Aorta (tissue), 5 donors: Measurements from ENCODE around the gene ATG101. TPM values are rescaled to one million over a fixed set of nuclear protein-coding genes. Genes with fewer than 3 reads are reported as not detected.
A peak's percentile ranks its signal among the peaks of the same experiment; 100 is the strongest.

Experiments
- ATAC-seq: fragments of 200-7000 bp; cut with Tn5 transposase; one replicate; pipeline ENCODE4 v1.9.1; 2022; ENCODE audit warnings: moderate library complexity; ENCODE audit not compliant: low FRiP score
- DNase-seq, 2 donors: peaks; one replicate each; pipeline ENCODE4 v3.0.0-alpha.2; 2020
- H3K27ac ChIP-seq, 2 donors: one replicate each; pipeline ENCODE4 v1.5.1; 2013; ENCODE audit warnings: low read length in 2 of 2, mild to moderate bottlenecking in 2 of 2, moderate library complexity in 2 of 2, control low read depth in 1 of 2, inconsistent platforms in 1 of 2, low read depth in 1 of 2
- H3K27me3 ChIP-seq, 2 donors: one replicate each; pipeline ENCODE4 v1.6.1; 2013; ENCODE audit warnings: control low read depth in 1 of 2, low read length in 1 of 2, mild to moderate bottlenecking in 1 of 2, moderate library complexity in 1 of 2; ENCODE audit not compliant: insufficient read depth in 2 of 2, control insufficient read depth in 1 of 2
- H3K36me3 ChIP-seq, 2 donors: one replicate each; pipeline ENCODE4 v1.6.1; 2013; ENCODE audit warnings: control low read depth in 1 of 2, low read length in 1 of 2, mild to moderate bottlenecking in 1 of 2; ENCODE audit not compliant: insufficient read depth in 2 of 2, control insufficient read depth in 1 of 2
- H3K4me1 ChIP-seq, 2 donors: one replicate each; pipeline ENCODE4 v1.6.1; 2013; ENCODE audit warnings: low read length in 2 of 2, control low read depth in 1 of 2, mild to moderate bottlenecking in 1 of 2, moderate library complexity in 1 of 2; ENCODE audit not compliant: insufficient read depth in 2 of 2, control insufficient read depth in 1 of 2
- H3K4me3 ChIP-seq, 2 donors: one replicate each; pipeline ENCODE4 v1.5.1; 2013; ENCODE audit warnings: low read length in 2 of 2, control low read depth in 1 of 2, mild to moderate bottlenecking in 1 of 2
- H3K9me3 ChIP-seq: one replicate; pipeline ENCODE4 v1.6.1; 2013; ENCODE audit warnings: mild to moderate bottlenecking, low read length; ENCODE audit not compliant: control insufficient read depth
- WGBS, 2 donors: extraction: QIAGEN DNeasy Blood & Tissue Kit; methylation state at CpG; one replicate each; pipeline ENCODE4 v1.1.7; 2013; 5-methylcytosine and 5-hydroxymethylcytosine counted together
- intact Hi-C, 2 donors: fragments of 100-400 bp; cut with DNase I; formaldehyde crosslinking; loops; one replicate each; pipeline versions ENCODE4 v1.14.2 to v1.15.0; 2022
- polyA plus RNA-seq, 2 donors: library from polyadenylated mRNA; stranded (reverse); fragments of 200-250 nt; gene quantifications; one replicate each; pipeline ENCODE4 v1.2.3, GENCODE V29; 2013
- total RNA-seq, 2 donors: library from RNA; stranded (reverse); fragmentation: NEBNext Ultra II Directional; extraction: Animal tissue kit (Norgen Biotek cat#: 25700); gene quantifications; one replicate each; pipeline ENCODE4 v1.2.1, GENCODE V29; 2021
- donor health status: healthy with polysubstance abuse.
- donor health status: Bipolar disorder and iron deficiency.
- donor health status: DM: no; HTN: no; CAD: no.
- donor health status: DM: no; HTN: no; CAD: no.
- donor health status: DM: yes; HTN: yes; CAD: no.

ATG101 gene
- total and polyA plus RNA-seq, 4 donors = 28.2 to 44.0 (median 36.5) TPM

DNA sequence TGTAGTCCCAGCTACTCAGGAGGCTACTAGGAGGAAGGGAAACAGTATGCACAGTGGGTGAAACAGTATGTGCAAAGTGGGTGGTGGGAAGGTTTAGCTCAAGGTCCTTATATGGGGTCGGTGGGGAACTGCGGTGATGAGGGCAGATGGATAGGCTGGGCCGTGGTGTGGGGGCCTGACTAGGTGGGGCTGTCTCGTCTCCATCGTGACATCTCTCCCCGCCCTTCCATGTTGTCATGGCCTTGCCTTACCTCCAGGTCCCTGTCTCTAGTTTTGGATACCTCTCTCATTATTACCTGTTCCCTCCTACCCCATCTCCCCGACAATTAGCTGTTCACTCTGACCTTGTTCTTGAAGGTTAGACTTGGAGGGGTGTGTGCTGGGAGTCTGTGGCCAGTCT is 22.9 kb upstream of the ATG101 start:
- intact Hi-C loops = no loop called here
- no peaks in the 10 kb centered on the region for H3K9me3 ChIP-seq
- ATAC-seq (no peak), DNase-seq (no peak)
- H3K27ac ChIP-seq = no peak overlapping the region
- no peaks in the 10 kb centered on the region for H3K27me3 ChIP-seq
- 92 to 98% methylated on average over 7 of the region's 7 CpGs for WGBS, 2 donors
- no peak overlapping the region for H3K4me3 ChIP-seq
- H3K4me1 ChIP-seq = no peaks in the 10 kb centered on the region
- H3K36me3 ChIP-seq = no peaks in the 10 kb centered on the region

DNA sequence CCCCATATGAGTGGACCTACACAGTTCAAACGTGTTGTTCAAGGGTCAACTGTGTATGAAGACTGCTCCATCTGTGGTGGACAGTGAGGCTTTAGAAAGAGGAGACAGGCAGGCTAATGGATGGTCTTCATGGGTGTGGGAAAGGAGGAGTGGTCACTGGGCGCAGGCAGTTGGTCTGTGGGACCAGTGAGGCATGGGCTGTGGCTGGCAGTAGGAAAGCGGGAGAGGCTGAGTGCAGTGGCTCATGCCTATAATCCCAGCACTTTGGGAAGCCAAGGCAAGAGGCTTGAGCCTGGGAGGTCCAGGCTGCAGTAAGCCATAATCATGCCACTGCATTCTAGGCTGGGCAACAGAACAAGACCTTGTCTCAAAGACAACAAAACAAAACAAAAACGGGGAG is 20.5 kb upstream of the ATG101 start:
- H3K27ac ChIP-seq = no peak overlapping the region
- H3K9me3 ChIP-seq = no peaks in the 10 kb centered on the region
- no peak for ATAC-seq
- no peaks in the 10 kb centered on the region for H3K27me3 ChIP-seq
- H3K4me1 ChIP-seq = no peaks in the 10 kb centered on the region
- no peak overlapping the region for H3K4me3 ChIP-seq
- intact Hi-C loops = no loop called here
- WGBS, 2 donors = 70 to 76% methylated on average over 4 of the region's 4 CpGs
- DNase-seq = no peak
- H3K36me3 ChIP-seq = peaks cover 0 to under 1% of the 10 kb centered on the region in 2 donors

- H3K4me1 ChIP-seq = no peaks in the 10 kb centered on the region
- DNase-seq (no peak), ATAC-seq (no peak)
- no peak overlapping the region for H3K27ac ChIP-seq
- no peak overlapping the region for H3K4me3 ChIP-seq
- H3K9me3 ChIP-seq = no peaks in the 10 kb centered on the region
- 85 to 94% methylated on average over 5 of the region's 5 CpGs for WGBS, 2 donors
- H3K27me3 ChIP-seq = no peaks in the 10 kb centered on the region
- peaks cover 0 to 3% of the 10 kb centered on the region in 2 donors for H3K36me3 ChIP-seq
- intact Hi-C loops = loop anchor here in 1 of 2 donors (2.0 kb wide), 1 partner anchor 17 kb away; no protein-coding TSS in a partner anchor
Measured at GRCh38 chr12:52049688-52050087, 20.1 kb upstream of the ATG101 start.

DNA sequence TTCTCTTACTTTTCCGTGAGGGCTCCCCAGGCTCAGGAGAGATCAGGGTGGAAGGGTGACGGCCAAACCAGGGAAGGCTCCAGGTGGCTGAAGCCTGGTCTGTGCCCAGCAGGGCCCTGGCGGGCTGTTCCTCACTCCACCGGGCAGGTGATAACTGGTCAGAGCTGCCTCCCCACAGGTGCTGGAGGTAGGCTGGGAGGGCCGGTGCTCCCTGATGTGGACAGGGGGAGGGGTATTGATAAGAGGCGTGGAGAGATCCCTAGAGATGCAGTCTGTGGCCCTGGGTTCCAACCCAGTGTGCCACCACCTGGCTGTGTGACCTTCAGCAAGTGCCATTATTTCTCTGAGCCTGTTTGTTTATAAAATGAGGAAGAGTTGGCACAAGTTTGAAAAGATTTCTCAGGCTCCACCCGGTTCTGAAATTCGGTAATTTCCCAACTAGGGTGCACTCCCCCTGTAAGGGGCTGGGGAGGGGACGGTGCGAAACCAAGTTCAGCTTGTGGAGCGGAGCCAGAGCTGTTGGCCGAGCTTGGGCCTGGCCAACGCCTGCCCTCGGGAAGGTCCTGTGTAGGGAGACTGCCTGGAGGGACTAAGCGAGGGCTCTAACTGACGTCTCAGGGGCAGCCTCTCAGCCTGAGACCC is 19.5 kb upstream of the ATG101 start:
- intact Hi-C loops = loop anchor here in 1 of 2 donors (2.0 kb wide), 1 partner anchor 17 kb away; no protein-coding TSS in a partner anchor
- H3K4me1 ChIP-seq = no peaks in the 10 kb centered on the region

GRCh38 chr12:52050758-52051541 is 18.8 kb upstream of the ATG101 start, which contains the start of gene NR4A1:
Gene NR4A1, plus strand, starts transcription at chr12:52051442. Its CDS starts 2,887 bp downstream, at chr12:52054329.
- no peaks in the 10 kb centered on the region for H3K9me3 ChIP-seq

More for the DNA sequence above, 19.5 kb upstream of the ATG101 start:
- Histone ChIP-seq H3K27ac (peak overlapping the region; percentile 93 to 97), H3K4me3 (peak overlapping the region; percentile 35 to 49), H3K36me3 (peaks cover 0 to 3% of the 10 kb centered on the region in 2 donors), H3K9me3 (no peaks in the 10 kb centered on the region), H3K27me3 (no peaks in the 10 kb centered on the region)
- 28 to 35% methylated on average over 16 of the region's 16 CpGs for WGBS, 2 donors
- ATAC-seq = peak; percentile 4
- DNase-seq = no peak

DNA sequence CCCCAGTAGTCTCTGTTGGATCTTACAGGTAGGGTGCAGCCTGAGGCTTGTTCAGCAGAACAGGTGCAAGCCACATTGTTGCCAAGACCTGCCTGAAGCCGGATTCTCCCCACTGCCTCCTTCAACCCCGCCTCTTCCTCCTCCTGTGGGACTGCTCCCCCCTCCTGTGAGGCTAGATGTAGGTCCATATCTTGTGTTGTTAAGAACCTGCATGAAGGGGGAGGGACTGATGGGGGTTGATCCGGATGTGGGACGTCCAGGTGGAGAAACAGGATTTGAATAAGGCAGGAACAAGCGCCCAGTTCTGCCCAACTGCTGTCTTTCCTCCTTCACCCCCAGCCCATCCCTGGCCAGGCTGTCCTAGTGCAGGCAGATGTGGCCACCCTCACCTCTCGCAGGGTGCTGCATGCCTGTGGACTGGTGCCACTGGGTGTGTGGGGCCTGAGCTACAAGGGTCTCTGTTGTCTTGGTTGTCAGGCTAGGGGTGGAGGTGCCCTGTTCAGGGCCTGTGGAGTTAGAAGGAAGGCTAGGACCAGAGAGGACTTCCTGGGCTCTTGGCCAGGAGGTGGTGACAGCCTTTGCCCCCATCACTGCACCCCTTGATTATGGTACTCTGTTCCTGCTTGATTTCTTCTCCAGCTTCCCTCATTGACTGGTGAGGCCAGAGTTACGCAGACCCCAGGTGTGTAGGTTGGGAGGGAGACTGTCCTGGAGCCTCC is 17.2 kb upstream of the ATG101 start:
- no peaks in the 10 kb centered on the region for H3K9me3 ChIP-seq
- 73 to 75% methylated on average over 7 of the region's 7 CpGs for WGBS, 2 donors
- ATAC-seq = no peak
- H3K27me3 ChIP-seq = no peaks in the 10 kb centered on the region
- H3K4me1 ChIP-seq = no peaks in the 10 kb centered on the region
- H3K27ac ChIP-seq = peak overlapping the region in 1 of 2 donors; percentile 91
- H3K4me3 ChIP-seq = no peak overlapping the region
- peaks cover 0 to 3% of the 10 kb centered on the region in 2 donors for H3K36me3 ChIP-seq
- intact Hi-C loops = loop anchor here in 1 of 2 donors (2.0 kb wide), 1 partner anchor 28 kb away; no protein-coding TSS in a partner anchor
- DNase-seq = no peak

More at GRCh38 chr12:52050758-52051541, 18.8 kb upstream of the ATG101 start, which contains the start of gene NR4A1:
- 1% methylated on average over 67 to 77 of the region's 77 CpGs for WGBS, 2 donors
- Histone ChIP-seq H3K36me3 (peaks cover 0 to 3% of the 10 kb centered on the region in 2 donors), H3K27me3 (no peaks in the 10 kb centered on the region), H3K27ac (peak within 1 kb of the TSS; percentile 93 to 97), H3K4me1 (no peaks in the 10 kb centered on the region), H3K4me3 (peak within 1 kb of the TSS; percentile 35 to 49)
- intact Hi-C loops = loop anchor here in 1 of 2 donors (1.0 to 2.0 kb wide), 2 partner anchors 18 to 26 kb away; no protein-coding TSS in a partner anchor
- DNase-seq (peak; percentile 99), ATAC-seq (peak; percentile 93)

GRCh38 chr12:52053536-52054209 is 16.1 kb upstream of the ATG101 start:
- no peak for DNase-seq
- peaks cover 0 to 3% of the 10 kb centered on the region in 2 donors for H3K36me3 ChIP-seq

More at GRCh38 chr12:52053536-52054209, 16.1 kb upstream of the ATG101 start:
- 82 to 83% methylated on average over 9 of the region's 9 CpGs for WGBS, 2 donors
- Histone ChIP-seq H3K9me3 (no peaks in the 10 kb centered on the region), H3K27ac (no peak overlapping the region), H3K27me3 (no peaks in the 10 kb centered on the region), H3K4me1 (no peaks in the 10 kb centered on the region), H3K4me3 (no peak overlapping the region)
- intact Hi-C loops = loop anchor here in 1 of 2 donors (2.0 kb wide), 1 partner anchor 29 kb away; no protein-coding TSS in a partner anchor
- no peak for ATAC-seq
